ENCODE data around the gene CLASRP.

CLASRP gene

DNA sequence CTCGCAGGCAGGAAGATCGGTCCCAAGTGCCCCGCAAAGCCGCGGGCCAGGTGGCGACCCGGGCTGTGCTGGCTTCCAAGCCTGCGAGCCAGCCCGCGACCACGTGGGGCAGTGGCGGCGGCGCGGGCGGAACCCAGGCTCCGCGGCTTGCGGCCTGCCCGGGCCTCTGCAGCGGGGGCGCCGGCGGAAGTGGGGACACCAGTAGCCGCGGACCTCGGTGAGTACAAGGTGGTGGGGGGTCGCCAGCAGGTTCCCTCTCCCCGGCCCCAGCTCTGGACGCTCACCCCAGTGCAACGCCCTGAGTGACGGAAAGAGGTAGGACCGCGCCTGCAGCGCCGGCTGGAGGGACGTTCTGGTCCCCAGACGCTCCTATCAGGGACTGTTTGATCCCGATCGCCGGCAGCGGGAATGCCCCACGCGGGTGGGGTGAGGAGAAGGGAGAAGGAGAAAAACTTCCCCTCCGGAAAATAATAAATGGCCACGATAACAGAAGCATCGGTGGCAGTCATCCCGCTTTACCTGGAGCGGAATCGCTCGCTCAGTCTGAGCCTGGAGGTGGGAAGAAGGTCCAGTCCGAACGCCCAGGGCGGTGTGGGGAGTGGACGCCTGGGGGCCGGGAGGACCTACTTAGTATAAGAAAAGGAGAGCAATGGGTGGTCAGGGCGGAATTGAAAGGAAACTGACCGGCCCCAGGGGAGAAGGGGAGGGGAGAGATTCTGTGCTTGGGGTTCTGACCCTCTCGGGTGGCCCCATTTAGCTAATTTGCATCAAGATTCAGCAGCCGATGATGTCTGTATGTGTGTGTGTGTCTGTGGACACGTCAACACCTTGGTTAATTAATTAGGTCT lies 40.4 kb downstream of the CLASRP start, which contains the start of gene GEMIN7:
Gene GEMIN7, plus strand, starts transcription at position 198 of the 848 bp plus-strand sequence. CDS start 10,855 bp downstream, outside the sequence.
- H3K36me3 ChIP-seq (ENCODE audit: insufficient read depth, low read length), result no peaks in the 10 kb centered on the region
- no peaks in the 10 kb centered on the region for H3K9me3 ChIP-seq (ENCODE audit: insufficient read depth, low read depth, low read length)
- TF ChIP-seq, protein P1, sequence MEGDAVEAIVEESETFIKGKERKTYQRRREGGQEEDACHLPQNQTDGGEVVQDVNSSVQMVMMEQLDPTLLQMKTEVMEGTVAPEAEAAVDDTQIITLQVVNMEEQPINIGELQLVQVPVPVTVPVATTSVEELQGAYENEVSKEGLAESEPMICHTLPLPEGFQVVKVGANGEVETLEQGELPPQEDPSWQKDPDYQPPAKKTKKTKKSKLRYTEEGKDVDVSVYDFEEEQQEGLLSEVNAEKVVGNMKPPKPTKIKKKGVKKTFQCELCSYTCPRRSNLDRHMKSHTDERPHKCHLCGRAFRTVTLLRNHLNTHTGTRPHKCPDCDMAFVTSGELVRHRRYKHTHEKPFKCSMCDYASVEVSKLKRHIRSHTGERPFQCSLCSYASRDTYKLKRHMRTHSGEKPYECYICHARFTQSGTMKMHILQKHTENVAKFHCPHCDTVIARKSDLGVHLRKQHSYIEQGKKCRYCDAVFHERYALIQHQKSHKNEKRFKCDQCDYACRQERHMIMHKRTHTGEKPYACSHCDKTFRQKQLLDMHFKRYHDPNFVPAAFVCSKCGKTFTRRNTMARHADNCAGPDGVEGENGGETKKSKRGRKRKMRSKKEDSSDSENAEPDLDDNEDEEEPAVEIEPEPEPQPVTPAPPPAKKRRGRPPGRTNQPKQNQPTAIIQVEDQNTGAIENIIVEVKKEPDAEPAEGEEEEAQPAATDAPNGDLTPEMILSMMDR (conservative IDR thresholded peaks at IDR 0.05; ENCODE audit: low read length), result no peak
- TF ChIP-seq EZH2phosphoT487 (IDR thresholded peaks at IDR 0.05; ENCODE audit: borderline replicate concordance), result no peak
- peak within 1 kb of the TSS; percentile 98 for H3K9ac ChIP-seq (ENCODE audit: low read depth, low read length, poor library complexity, severe bottlenecking)
- H2AFZ ChIP-seq (ENCODE audit: low read length), result peak within 1 kb of the TSS; percentile 98
- no peaks in the 10 kb centered on the region for H3K27me3 ChIP-seq (ENCODE audit: insufficient read depth, low read length, poor library complexity, severe bottlenecking)
- H3K79me2 ChIP-seq (ENCODE audit: insufficient read depth, low read length), result peaks cover 45% of the 10 kb centered on the region
- peaks cover 4% of the 10 kb centered on the region for H4K20me1 ChIP-seq (ENCODE audit: insufficient read depth, low read length, poor library complexity, severe bottlenecking)
- peaks cover 13% of the 10 kb centered on the region for H3K4me1 ChIP-seq (ENCODE audit: insufficient read depth, low read length, poor library complexity, severe bottlenecking)
- H3F3A ChIP-seq (ENCODE audit: low read depth), result no peaks in the 10 kb centered on the region
- H3K9me2 ChIP-seq (replicated peaks; ENCODE audit: low read depth, low read length), result no peaks in the 10 kb centered on the region
- peak within 1 kb of the TSS; percentile 97 for H3K4me2 ChIP-seq (ENCODE audit: low read depth, low read length, poor library complexity, severe bottlenecking)
- H3K4me3 ChIP-seq (ENCODE audit: low read length, poor library complexity, severe bottlenecking), result peak within 1 kb of the TSS; percentile 99

DNA sequence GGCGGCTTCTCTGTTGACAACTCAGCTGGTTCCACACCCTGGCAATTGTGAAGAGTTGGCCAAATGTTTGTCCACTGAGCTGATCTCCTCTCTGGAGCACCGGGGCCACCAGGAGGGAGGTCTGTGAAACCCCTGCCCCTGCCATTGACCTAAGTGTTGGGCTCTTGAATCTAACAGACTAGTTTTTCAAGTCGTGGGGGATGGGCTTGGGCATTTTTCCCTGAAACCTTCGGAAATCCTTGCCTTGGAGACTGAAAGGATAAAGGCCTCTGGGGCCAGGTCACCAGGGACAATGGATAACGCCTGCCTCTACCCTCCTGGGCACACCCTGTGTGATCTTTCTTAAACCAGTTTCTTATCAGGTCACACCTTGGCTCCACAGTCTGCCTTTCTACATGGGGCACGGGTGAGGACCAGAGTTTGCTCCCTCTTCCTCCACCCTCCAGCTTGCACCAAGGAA lies 41.1 kb downstream of the CLASRP start:
- no peaks in the 10 kb centered on the region for H3K9me2 ChIP-seq (replicated peaks; ENCODE audit: low read depth, low read length)
- no peaks in the 10 kb centered on the region for H3K27me3 ChIP-seq (ENCODE audit: insufficient read depth, low read length, poor library complexity, severe bottlenecking)
- TF ChIP-seq, protein P1 (conservative IDR thresholded peaks at IDR 0.05; ENCODE audit: low read length), result no peak
- TF ChIP-seq EZH2phosphoT487 (IDR thresholded peaks at IDR 0.05; ENCODE audit: borderline replicate concordance), result no peak
- peak overlapping the region; percentile 98 for H3K9ac ChIP-seq (ENCODE audit: low read depth, low read length, poor library complexity, severe bottlenecking)
- H4K20me1 ChIP-seq (ENCODE audit: insufficient read depth, low read length, poor library complexity, severe bottlenecking), result peaks cover 4% of the 10 kb centered on the region
- H3K9me3 ChIP-seq (ENCODE audit: insufficient read depth, low read depth, low read length), result no peaks in the 10 kb centered on the region
- H2AFZ ChIP-seq (ENCODE audit: low read length), result no peak overlapping the region; the same call in 1 of the 2 replicates
- H3K36me3 ChIP-seq (ENCODE audit: insufficient read depth, low read length), result no peaks in the 10 kb centered on the region
- H3K4me2 ChIP-seq (ENCODE audit: low read depth, low read length, poor library complexity, severe bottlenecking), result peak overlapping the region; percentile 97
- H3F3A ChIP-seq (ENCODE audit: low read depth), result no peaks in the 10 kb centered on the region
- peak overlapping the region; percentile 99 for H3K4me3 ChIP-seq (ENCODE audit: low read length, poor library complexity, severe bottlenecking)
- peaks cover 13% of the 10 kb centered on the region for H3K4me1 ChIP-seq (ENCODE audit: insufficient read depth, low read length, poor library complexity, severe bottlenecking)
- H3K79me2 ChIP-seq (ENCODE audit: insufficient read depth, low read length), result peaks cover 45% of the 10 kb centered on the region

DNA sequence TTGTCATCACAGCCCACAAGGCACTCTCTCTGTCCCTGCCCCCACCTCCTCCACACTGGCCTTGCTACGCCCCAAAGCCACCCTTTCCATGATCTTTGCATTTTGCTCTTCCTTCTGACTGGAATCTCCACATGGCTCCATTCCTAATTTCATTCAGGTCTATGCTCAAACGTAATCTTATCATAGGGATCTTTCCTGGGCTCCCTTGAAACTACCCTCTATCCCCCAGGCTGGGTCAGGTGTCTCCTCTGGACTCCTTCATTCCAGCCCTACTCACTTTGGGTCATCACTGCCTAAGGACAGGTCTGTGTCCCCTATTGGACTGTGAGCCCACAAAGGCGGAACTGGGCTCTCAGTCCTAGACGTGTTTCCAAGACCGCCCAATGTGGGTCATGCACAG lies 43.3 kb downstream of the CLASRP start:
- Histone ChIP-seq H3K9me2 (replicated peaks; ENCODE audit: low read depth, low read length) (no peaks in the 10 kb centered on the region), H3K4me3 (ENCODE audit: low read length, poor library complexity, severe bottlenecking) (no peak overlapping the region), H4K20me1 (ENCODE audit: insufficient read depth, low read length, poor library complexity, severe bottlenecking) (peaks cover 4% of the 10 kb centered on the region), H3K79me2 (ENCODE audit: insufficient read depth, low read length) (peaks cover 45% of the 10 kb centered on the region), H3F3A (ENCODE audit: low read depth) (no peaks in the 10 kb centered on the region), H3K27me3 (ENCODE audit: insufficient read depth, low read length, poor library complexity, severe bottlenecking) (no peaks in the 10 kb centered on the region), H3K4me2 (ENCODE audit: low read depth, low read length, poor library complexity, severe bottlenecking) (peak overlapping the region; percentile 25), H2AFZ (ENCODE audit: low read length) (no peak overlapping the region), H3K9ac (ENCODE audit: low read depth, low read length, poor library complexity, severe bottlenecking) (no peak overlapping the region), H3K9me3 (ENCODE audit: insufficient read depth, low read depth, low read length) (no peaks in the 10 kb centered on the region), H3K36me3 (ENCODE audit: insufficient read depth, low read length) (no peaks in the 10 kb centered on the region), H3K4me1 (ENCODE audit: insufficient read depth, low read length, poor library complexity, severe bottlenecking) (peaks cover 13% of the 10 kb centered on the region)
- TF ChIP-seq, protein P1 (conservative IDR thresholded peaks at IDR 0.05; ENCODE audit: low read length), result no peak
- no peak for TF ChIP-seq EZH2phosphoT487 (IDR thresholded peaks at IDR 0.05; ENCODE audit: borderline replicate concordance)
